ENCODE measurements around the gene YIPF2. TPM values are rescaled to one million over a fixed set of nuclear protein-coding genes. Genes with fewer than 3 reads are reported as not detected.

Gene YIPF2
- total RNA-seq, 1 donor from 2014 or later, result 27.9 TPM

DNA sequence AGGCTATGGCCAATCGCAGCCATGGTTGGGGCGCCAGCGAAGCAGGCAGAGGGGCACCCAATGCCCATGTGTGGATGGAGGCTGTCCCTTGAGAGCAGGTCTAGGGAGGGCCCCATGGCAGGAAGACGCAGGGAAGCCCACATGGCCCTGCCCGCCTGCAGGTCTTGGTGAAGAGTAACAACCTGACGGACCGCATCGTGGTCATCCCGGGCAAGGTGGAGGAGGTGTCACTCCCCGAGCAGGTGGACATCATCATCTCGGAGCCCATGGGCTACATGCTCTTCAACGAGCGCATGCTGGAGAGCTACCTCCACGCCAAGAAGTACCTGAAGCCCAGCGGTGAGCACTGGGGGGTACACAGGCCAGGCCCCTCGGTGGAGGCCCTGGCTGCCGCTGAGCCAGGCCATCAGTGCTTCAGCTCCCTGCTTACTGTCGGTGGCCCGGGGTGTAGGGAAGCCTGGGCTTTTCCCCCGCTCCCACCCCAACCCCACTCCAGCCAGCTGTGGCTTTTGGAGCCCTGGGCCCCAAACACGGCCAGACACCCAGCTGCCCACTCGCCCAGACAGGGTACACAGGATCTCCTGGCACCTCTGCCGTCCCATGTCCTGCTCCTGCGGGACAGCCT lies 14.6 kb downstream of the YIPF2 start:
- no peak for ATAC-seq
- DNase-seq (ENCODE audit: low spot score), result no peak

GRCh38 chr19:10912619-10913018 lies 15.8 kb downstream of the YIPF2 start:
- DNase-seq (ENCODE audit: low spot score) (no peak), ATAC-seq (no peak)

DNA sequence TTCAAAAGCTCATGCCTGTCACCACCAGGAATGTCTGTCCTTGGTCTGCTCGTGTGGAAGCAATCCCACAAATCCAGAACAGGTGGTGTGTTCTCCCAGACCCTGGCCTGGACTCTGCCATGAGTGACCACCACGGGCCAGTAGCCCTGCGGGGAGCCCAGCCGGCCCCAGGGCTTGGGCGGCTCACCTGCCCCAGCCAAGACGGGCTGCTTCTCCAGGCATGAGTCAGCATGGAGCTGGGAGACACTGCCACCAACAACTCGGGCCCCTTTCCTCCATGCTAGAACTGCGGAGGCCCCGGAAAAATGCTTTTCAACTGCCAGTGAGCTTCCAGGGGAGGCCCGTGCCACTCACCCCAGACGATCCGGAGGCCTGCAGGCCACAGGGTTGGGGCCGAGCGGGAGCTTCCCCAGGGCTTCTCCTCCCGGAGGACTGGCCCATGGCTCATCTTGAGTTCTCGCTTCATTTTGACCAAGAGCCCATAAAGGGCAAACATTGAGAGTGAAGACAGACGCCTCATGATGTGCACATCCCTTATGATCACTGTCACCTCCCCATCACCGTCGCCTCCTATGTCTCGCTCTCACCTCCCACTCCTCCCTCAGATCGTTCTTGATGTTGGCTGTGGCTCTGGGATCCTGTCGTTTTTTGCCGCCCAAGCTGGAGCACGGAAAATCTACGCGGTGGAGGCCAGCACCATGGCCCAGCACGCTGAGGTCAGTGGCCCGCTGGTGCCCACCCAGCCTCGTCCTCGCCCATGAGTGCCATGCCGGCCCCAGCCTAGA lies 16.7 kb downstream of the YIPF2 start:
- DNase-seq (ENCODE audit: low spot score) (no peak), ATAC-seq (no peak)

GRCh38 chr19:10908380-10908960 lies 20.0 kb downstream of the YIPF2 start:
- DNase-seq (ENCODE audit: low spot score), result no peak
- no peak for ATAC-seq

GRCh38 chr19:10907925-10908324 lies 20.5 kb downstream of the YIPF2 start:
- ATAC-seq (no peak), DNase-seq (ENCODE audit: low spot score) (no peak)

- DNase-seq (ENCODE audit: low spot score), result peak; percentile 87
- peak; percentile 96 for ATAC-seq
Measured at GRCh38 chr19:10899151-10899653, 29.2 kb downstream of the YIPF2 start.

DNA sequence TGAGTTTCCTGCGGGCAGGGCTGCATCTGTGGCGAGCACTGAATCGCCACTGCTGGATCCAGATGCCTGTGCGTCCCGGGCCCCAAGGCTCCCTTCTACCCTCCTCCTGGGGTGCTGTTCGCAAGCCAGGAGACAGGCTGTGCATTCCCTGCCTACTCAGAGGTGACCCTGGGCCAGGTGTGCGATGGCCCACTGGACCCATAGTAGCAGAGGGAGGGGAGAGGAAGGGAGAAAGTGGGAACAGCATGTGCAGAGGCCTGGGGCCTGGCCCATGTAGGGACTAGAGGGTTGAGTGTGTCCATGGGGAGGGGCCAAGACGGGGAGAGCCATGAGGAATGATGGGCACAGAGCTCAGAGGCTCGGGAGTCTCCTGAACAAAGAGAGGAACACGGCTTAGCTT lies 29.8 kb downstream of the YIPF2 start:
- no peak for DNase-seq (ENCODE audit: low spot score)
- no peak for ATAC-seq

DNA sequence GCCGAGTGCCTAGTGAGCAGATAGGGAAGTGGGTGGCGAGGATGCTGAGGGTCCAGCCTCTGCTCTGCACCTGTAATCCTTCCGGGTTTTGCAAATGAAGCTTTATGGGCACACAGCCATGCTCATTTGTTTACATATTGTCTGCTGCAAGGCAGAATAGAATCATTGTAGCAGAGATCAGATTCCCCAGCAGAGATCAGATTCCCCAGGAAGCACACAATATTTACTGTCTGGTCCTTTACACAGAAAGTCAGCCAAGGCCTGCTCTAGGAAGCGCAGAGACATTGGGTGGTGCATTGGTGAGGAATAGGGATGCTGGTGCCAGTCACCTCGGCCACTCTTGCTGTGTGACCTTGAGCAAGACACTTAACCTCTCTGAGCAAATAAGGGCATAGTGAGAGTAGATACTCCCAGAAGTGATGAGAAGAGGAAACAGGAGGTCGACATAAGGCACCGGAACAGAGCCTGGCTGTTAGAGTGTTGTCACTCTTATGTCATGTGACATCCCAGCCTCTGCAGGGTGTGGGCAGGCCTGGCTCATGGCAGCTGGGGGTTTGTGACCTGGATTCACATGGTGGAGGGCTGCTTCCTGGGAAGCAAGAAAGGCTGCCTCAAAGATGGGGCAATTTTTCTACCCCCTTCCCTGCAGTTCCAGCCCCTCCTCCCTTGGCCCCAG lies 31.4 kb downstream of the YIPF2 start:
- DNase-seq (ENCODE audit: low spot score), result no peak

DNA sequence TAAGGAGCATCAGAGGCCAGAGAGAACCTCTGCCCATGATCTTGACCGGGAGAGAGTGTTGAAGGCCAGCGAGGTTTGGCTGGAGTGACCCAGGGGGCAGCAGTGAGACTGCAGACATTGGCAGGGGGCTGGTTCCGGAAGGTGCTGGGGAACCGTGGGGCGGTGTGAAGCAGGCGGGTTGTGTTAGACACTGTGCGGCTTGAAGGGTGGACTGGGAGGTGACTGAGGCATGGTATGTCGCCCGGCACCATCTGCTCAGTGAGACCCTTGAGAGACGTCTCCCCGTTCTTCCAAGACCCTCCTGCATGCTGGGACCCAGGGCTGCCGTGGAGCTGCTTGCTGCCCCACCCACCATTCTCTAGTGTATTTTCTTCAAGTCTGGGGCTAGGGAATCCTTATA lies 32.5 kb downstream of the YIPF2 start:
- no peak for DNase-seq (ENCODE audit: low spot score)
- ATAC-seq, result no peak

More for the DNA sequence above, 31.4 kb downstream of the YIPF2 start:
- ATAC-seq, result peak; percentile 20

GRCh38 chr19:10895363-10895762 lies 33.1 kb downstream of the YIPF2 start:
- ATAC-seq, result no peak
- no peak for DNase-seq (ENCODE audit: low spot score)

- no peak for DNase-seq (ENCODE audit: low spot score)
- ATAC-seq, result no peak
Measured at GRCh38 chr19:10894911-10895213, 33.6 kb downstream of the YIPF2 start.

- no peak for ATAC-seq
- DNase-seq (ENCODE audit: low spot score), result no peak
Measured at GRCh38 chr19:10892256-10892655, 36.2 kb downstream of the YIPF2 start.

DNA sequence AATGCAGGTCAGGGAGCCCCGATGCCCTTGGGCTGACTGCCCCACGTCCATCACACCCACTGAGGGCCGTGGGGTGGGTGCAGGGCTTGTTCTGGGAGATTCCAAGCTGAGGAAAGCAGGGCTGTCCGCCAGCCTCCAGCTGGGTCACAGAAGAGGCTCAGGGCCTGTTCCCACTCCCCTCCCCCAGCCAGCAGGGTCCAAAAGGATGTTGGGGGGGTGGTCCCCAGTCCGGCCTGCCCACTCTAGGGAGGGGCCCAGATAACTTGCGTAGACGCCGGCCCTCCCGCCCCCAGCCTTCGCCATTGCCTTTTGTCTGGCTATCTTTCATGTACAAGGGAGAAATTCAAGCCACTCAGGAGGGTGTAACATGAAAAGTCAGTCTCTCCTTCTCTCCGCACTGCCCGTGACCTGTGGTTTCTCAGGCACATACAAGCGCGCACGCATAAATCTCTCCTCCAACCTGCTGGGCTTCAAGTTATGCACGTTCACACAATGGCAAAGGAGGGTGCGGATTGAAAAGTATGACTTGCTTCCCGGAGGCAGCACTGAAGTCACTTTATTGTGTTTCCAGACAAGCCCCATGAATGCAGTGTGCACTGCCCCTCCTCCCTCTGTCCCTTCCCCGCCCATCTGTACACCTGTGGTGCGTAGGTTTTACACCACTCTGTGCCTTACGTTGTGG lies 36.9 kb downstream of the YIPF2 start:
- DNase-seq (ENCODE audit: low spot score) (no peak), ATAC-seq (no peak)

GRCh38 chr19:10889880-10890279 lies 38.6 kb downstream of the YIPF2 start:
- ATAC-seq (no peak), DNase-seq (ENCODE audit: low spot score) (no peak)

DNA sequence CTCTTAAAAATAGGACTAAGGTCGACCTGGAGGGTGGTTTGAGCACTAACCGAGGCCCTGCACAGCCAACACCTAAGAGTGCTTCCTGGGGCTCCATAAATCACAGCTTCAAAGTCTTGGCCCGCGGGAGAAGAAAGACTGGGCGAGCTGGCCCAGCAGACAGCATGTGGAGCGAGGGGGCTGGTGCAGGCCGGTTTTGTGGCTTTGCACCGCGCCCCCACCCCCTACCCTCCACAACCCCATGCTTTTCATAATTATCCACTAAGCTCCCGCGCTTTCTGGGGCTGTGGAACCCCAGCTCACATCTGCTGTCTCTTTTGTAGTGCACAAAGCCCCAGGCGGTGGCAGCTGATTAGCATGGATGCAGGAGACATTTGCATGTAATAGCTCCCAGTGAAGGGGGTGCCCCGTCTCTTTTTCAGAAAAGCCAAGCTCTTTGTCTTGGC lies 40.0 kb downstream of the YIPF2 start:
- DNase-seq (ENCODE audit: low spot score), result no peak
- no peak for ATAC-seq

GRCh38 chr19:10887616-10888367 lies 40.6 kb downstream of the YIPF2 start:
- no peak for ATAC-seq

DNA sequence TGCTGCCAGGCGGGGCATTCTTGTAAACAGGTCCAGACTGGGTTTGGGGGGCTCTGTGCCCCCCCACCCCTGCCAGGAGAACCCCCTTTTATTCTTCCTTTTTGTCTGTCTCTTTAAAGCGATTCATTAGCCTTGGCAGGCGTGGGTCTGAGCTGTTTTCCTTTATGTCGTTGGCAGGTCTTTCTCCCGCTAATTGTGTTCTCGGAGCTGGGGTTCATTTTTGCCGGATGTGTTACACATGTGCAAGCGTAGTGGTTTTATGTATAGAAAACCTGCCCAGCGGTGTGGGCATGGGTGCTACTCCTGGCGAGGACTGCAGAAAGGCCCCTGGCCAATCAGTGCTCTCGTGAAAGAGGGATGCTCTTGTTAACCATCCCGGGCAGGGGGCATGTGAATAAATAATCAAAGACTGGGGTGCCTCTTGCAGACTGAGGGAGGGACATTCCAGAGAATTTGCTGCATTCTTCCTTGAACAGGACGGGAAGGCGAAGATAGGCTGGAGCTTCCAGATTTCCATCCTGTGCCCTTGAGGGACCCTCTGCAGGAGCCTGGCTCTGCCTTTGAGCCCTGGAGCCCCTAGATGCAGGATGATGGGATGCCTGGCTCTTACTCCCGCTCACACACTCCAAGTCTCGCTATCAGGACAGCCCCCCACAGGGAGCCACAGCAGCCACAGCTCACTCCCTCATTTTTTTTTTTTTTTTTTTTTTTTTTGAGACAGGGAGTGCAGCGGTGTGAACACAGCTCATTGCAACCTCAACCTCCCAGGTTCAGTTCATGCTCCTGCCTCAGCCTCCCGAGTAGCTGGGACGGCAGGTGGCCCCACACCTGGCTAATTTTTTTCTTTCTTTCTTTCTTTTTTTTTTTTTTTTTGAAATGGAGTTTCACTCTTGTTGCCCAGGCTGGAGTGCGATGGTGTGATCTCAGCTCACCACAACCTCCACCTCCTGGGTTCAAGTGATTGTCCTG lies 43.0 kb downstream of the YIPF2 start:
- no peak for DNase-seq (ENCODE audit: low spot score)
- ATAC-seq, result no peak

More at GRCh38 chr19:10887616-10888367, 40.6 kb downstream of the YIPF2 start:
- DNase-seq (ENCODE audit: low spot score), result no peak

DNA sequence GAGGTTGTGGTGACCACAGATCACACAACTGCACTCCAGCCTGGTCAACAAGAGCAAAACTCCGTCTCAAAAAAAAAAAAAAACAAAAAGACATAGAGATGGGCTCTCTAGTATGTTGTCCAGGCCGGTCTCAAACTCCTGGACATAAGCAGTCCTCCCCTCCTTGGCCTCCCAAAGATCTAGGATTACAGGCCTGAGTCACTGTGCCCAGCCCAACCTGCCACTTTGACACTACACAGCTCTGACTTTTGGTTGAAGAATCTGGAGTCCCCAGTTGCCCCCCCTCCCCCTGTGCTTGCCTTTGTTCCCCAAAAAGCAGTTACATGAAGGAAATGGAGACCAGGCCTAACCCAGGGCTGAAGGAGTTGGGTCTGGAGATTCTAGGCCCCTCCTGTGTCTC lies 44.2 kb downstream of the YIPF2 start:
- no peak for DNase-seq (ENCODE audit: low spot score)
- ATAC-seq, result no peak

DNA sequence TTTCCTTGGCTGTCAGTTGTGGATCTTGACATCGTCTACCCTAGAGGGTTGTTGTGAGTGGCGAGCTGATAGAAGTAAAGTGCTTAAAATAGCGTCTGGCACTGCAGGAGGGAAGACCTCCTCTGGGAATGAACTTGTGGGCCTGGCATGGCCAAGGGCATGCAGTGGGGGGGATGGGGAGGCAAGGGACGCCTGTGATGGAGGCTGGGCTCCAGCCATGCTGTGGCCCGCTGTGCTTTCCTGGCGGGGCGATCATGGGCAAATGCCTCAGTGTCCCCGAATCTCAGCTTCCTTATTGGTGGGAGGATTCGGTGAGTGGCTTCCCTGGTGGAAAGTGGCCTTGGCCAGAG lies 46.4 kb downstream of the YIPF2 start:
- no peak for ATAC-seq

More for the DNA sequence above, 46.4 kb downstream of the YIPF2 start:
- no peak for DNase-seq (ENCODE audit: low spot score)
